K562 (cell line): ENCODE results near the gene QRICH1. TPM values are rescaled to one million over a fixed set of nuclear protein-coding genes. Genes with fewer than 3 reads are reported as not detected.

Experiments used
- ARID3B ChIP-seq: fragments of 250-450 bp; sonication (Bioruptor Pico); IDR thresholded peaks from 2 replicates; pipeline ENCODE4 v1.4.0; 2020; ENCODE audit warnings: borderline replicate concordance
- CBFB ChIP-seq: sonication (generic); formaldehyde crosslinking; IDR thresholded peaks from 2 replicates; pipeline ENCODE4 v1.4.0; 2020; ENCODE audit warnings: mild to moderate bottlenecking, missing genetic modification reagents
- CHD2 ChIP-seq: IDR thresholded peaks from 2 replicates; pipeline ENCODE4 v1.6.1; 2011; ENCODE audit warnings: low read depth, low read length
- CREB3L1 ChIP-seq: fragments of 450-650 bp; IDR thresholded peaks from 2 replicates; pipeline ENCODE4 v1.6.1; 2014; ENCODE audit warnings: low read depth, mild to moderate bottlenecking, moderate library complexity, borderline replicate concordance
- FOXA3 ChIP-seq, 2 experiments: fragments of 450-650 bp in 1 of 2; sonication (generic) in 1 of 2; formaldehyde crosslinking; IDR thresholded peaks in 1 of 2; conservative IDR thresholded peaks in 1 of 2; 2 replicates each; pipeline versions ENCODE4 v1.4.0 to v1.8.0; 2020 to 2022; ENCODE audit warnings: mild to moderate bottlenecking in 2 of 2, missing genetic modification reagents in 1 of 2
- FOXJ3 ChIP-seq: sonication (generic); formaldehyde crosslinking; IDR thresholded peaks from 2 replicates; pipeline ENCODE4 v1.4.0; 2020; ENCODE audit warnings: mild to moderate bottlenecking, missing genetic modification reagents
- FOXP1 ChIP-seq: sonication (generic); formaldehyde crosslinking; IDR thresholded peaks from 2 replicates; pipeline ENCODE4 v1.8.0; 2022; ENCODE audit warnings: mild to moderate bottlenecking, missing genetic modification reagents
- MEF2D ChIP-seq: conservative IDR thresholded peaks from 2 replicates; pipeline ENCODE4 v1.6.1; 2016; ENCODE audit warnings: low read depth, missing genetic modification characterization, missing compliant biosample characterization
- TSC22D4 ChIP-seq: fragments of 450-650 bp; IDR thresholded peaks from 2 replicates; pipeline ENCODE4 v1.6.1; 2016; ENCODE audit warnings: missing genetic modification characterization, missing biosample characterization, control low read depth
- polyA plus RNA-seq, 8 experiments: library from polyadenylated mRNA; depleted of rRNA in 4 of 8; stranded (reverse) in 5 of 8; unstranded in 3 of 8; fragments of >200 nt; fragmentation: Nextera tagmentation in 2 of 8; fragmentation: Illumina TruSeq in 1 of 8; extraction: Ambion mirVana in 2 of 8; extraction: Trizol in 1 of 8; gene quantifications; 2 replicates each; pipeline versions ENCODE4 v1.2.1 to v1.2.3, GENCODE V29; 2011 to 2014; ENCODE audit warnings: inconsistent platforms in 1 of 8, missing spikeins in 1 of 8
- total RNA-seq, 7 experiments: library from RNA; depleted of rRNA in 6 of 7; stranded (reverse); fragments of >200 nt in 6 of 7; fragmentation: Illumina TruSeq in 2 of 7; extraction: Trizol in 2 of 7; gene quantifications; 2 replicates each; pipeline versions ENCODE4 v1.2.1 to v1.2.3, GENCODE V29; 2011 to 2021; ENCODE audit warnings: low replicate concordance in 1 of 7
- TF ChIP-seq, protein P1 (sequence below): sonication (generic); formaldehyde crosslinking; IDR thresholded peaks from 2 replicates; pipeline ENCODE4 v1.8.0; 2023; ENCODE audit warnings: missing genetic modification reagents, mild to moderate bottlenecking, borderline replicate concordance
- TF ChIP-seq, protein P2 (sequence below), 3 experiments: fragments of 200-800 bp in 1 of 3; fragments of 250-450 bp in 1 of 3; fragments of 450-650 bp in 1 of 3; sonication (Bioruptor Pico) in 1 of 3; sonication (Bioruptor generic) in 1 of 3; formaldehyde crosslinking in 1 of 3; IDR thresholded peaks; 2 replicates each; pipeline versions ENCODE4 v1.6.1 to v1.8.0; 2016 to 2022; ENCODE audit warnings: mild to moderate bottlenecking in 2 of 3, missing genetic modification characterization in 2 of 3, missing compliant biosample characterization in 1 of 3, moderate library complexity in 1 of 3

QRICH1 gene
- total and polyA plus RNA-seq, 9 of the 15 experiments (the other 6 are each of a cell fraction or from before 2014, with no cell fraction given) = 20.1 to 99.2 (median 56.7) TPM

DNA sequence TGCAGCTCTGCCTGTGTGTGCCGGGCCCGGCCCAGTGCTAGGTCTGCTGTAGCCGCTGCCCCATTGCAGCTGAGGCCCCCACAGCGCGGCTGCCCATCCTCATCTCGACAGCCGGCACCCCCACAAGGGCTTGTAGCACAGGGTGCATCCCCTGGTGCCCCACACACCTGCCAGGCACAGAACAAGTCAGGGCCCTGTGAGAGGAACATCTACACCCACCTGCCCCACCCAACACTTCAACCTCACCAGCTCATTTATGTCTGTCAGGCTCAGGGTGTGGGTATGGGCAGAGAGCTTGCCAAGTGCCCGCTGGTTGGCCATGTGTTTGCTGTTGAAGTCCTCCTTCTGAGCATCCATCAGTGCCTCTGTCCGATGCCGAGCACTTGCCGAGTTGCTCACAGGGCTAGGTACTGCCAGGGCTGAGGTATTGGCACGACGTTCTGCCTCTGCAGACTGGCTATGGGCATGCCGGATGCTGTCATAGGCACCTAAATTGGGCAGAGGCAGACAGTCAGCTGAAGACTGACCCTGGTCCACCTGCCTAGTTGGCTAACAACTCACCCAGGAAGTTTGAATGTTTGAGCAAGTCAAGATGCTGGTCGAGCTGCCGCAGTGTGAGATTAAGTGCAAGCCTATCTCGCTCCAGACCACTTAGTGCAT is 29.1 kb upstream of the QRICH1 start (continued):
- TF ChIP-seq, protein P1, sequence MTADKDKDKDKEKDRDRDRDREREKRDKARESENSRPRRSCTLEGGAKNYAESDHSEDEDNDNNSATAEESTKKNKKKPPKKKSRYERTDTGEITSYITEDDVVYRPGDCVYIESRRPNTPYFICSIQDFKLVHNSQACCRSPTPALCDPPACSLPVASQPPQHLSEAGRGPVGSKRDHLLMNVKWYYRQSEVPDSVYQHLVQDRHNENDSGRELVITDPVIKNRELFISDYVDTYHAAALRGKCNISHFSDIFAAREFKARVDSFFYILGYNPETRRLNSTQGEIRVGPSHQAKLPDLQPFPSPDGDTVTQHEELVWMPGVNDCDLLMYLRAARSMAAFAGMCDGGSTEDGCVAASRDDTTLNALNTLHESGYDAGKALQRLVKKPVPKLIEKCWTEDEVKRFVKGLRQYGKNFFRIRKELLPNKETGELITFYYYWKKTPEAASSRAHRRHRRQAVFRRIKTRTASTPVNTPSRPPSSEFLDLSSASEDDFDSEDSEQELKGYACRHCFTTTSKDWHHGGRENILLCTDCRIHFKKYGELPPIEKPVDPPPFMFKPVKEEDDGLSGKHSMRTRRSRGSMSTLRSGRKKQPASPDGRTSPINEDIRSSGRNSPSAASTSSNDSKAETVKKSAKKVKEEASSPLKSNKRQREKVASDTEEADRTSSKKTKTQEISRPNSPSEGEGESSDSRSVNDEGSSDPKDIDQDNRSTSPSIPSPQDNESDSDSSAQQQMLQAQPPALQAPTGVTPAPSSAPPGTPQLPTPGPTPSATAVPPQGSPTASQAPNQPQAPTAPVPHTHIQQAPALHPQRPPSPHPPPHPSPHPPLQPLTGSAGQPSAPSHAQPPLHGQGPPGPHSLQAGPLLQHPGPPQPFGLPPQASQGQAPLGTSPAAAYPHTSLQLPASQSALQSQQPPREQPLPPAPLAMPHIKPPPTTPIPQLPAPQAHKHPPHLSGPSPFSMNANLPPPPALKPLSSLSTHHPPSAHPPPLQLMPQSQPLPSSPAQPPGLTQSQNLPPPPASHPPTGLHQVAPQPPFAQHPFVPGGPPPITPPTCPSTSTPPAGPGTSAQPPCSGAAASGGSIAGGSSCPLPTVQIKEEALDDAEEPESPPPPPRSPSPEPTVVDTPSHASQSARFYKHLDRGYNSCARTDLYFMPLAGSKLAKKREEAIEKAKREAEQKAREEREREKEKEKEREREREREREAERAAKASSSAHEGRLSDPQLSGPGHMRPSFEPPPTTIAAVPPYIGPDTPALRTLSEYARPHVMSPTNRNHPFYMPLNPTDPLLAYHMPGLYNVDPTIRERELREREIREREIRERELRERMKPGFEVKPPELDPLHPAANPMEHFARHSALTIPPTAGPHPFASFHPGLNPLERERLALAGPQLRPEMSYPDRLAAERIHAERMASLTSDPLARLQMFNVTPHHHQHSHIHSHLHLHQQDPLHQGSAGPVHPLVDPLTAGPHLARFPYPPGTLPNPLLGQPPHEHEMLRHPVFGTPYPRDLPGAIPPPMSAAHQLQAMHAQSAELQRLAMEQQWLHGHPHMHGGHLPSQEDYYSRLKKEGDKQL = no peak
- TF ChIP-seq MEF2D (no peak), FOXJ3 (no peak), CHD2 (no peak), FOXP1 (no peak), CREB3L1 (no peak), TSC22D4 (tag) (no peak), ARID3B (CRISPR knock-in tag) (no peak), CBFB (CRISPR knock-in tag) (no peak), FOXA3 (CRISPR knock-in tag; conservative IDR thresholded peaks at IDR 0.05 in 1 of 2, IDR thresholded peaks at IDR 0.05 in 1 of 2) (no peak)
- TF ChIP-seq, protein P2, sequence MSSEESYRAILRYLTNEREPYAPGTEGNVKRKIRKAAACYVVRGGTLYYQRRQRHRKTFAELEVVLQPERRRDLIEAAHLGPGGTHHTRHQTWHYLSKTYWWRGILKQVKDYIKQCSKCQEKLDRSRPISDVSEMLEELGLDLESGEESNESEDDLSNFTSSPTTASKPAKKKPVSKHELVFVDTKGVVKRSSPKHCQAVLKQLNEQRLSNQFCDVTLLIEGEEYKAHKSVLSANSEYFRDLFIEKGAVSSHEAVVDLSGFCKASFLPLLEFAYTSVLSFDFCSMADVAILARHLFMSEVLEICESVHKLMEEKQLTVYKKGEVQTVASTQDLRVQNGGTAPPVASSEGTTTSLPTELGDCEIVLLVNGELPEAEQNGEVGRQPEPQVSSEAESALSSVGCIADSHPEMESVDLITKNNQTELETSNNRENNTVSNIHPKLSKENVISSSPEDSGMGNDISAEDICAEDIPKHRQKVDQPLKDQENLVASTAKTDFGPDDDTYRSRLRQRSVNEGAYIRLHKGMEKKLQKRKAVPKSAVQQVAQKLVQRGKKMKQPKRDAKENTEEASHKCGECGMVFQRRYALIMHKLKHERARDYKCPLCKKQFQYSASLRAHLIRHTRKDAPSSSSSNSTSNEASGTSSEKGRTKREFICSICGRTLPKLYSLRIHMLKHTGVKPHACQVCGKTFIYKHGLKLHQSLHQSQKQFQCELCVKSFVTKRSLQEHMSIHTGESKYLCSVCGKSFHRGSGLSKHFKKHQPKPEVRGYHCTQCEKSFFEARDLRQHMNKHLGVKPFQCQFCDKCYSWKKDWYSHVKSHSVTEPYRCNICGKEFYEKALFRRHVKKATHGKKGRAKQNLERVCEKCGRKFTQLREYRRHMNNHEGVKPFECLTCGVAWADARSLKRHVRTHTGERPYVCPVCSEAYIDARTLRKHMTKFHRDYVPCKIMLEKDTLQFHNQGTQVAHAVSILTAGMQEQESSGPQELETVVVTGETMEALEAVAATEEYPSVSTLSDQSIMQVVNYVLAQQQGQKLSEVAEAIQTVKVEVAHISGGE (CRISPR knock-in tag; IDR thresholded peaks at IDR 0.05) = no peak
